ENCODE results near the gene ANXA6.

ANXA6 gene

GRCh38 chr5:151105561-151105960 is 52.0 kb downstream of the ANXA6 start:
- TF ChIP-seq, protein P1, sequence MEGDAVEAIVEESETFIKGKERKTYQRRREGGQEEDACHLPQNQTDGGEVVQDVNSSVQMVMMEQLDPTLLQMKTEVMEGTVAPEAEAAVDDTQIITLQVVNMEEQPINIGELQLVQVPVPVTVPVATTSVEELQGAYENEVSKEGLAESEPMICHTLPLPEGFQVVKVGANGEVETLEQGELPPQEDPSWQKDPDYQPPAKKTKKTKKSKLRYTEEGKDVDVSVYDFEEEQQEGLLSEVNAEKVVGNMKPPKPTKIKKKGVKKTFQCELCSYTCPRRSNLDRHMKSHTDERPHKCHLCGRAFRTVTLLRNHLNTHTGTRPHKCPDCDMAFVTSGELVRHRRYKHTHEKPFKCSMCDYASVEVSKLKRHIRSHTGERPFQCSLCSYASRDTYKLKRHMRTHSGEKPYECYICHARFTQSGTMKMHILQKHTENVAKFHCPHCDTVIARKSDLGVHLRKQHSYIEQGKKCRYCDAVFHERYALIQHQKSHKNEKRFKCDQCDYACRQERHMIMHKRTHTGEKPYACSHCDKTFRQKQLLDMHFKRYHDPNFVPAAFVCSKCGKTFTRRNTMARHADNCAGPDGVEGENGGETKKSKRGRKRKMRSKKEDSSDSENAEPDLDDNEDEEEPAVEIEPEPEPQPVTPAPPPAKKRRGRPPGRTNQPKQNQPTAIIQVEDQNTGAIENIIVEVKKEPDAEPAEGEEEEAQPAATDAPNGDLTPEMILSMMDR (IDR thresholded peaks at IDR 0.05; ENCODE audit: insufficient read depth, low read depth, low read length, missing control alignments): no peak
- no peak overlapping the region for H3K4me3 ChIP-seq (ENCODE audit: low read depth, low read length)
- no peak for DNase-seq (ENCODE audit: low read depth)

GRCh38 chr5:151104795-151105194 is 52.8 kb downstream of the ANXA6 start:
- no peak overlapping the region for H3K4me3 ChIP-seq (ENCODE audit: low read depth, low read length)
- TF ChIP-seq, protein P1 (IDR thresholded peaks at IDR 0.05; ENCODE audit: insufficient read depth, low read depth, low read length, missing control alignments): no peak
- DNase-seq (ENCODE audit: low read depth): no peak

DNA sequence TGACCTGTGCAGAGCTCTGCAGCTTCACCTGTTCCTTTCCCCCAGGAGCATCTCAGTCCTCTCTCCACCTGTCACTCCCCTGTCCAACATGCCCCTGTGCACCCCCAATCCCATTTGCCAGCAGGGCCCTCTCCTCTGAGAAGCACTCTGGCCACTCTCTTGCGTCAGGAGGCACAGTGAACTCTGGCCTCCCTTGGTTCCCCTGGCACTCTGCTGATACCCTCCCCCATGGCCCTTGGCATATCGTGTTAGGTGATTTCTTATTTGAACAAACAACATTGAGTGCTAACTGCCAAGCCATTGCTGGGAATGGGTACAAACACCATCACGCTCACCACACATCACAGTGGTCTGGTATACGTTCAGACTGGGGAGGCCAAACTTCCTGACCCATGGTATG is 55.8 kb downstream of the ANXA6 start:
- H3K4me3 ChIP-seq (ENCODE audit: low read depth, low read length): no peak overlapping the region
- TF ChIP-seq, protein P1 (IDR thresholded peaks at IDR 0.05; ENCODE audit: insufficient read depth, low read depth, low read length, missing control alignments): no peak
- no peak for DNase-seq (ENCODE audit: low read depth)

DNA sequence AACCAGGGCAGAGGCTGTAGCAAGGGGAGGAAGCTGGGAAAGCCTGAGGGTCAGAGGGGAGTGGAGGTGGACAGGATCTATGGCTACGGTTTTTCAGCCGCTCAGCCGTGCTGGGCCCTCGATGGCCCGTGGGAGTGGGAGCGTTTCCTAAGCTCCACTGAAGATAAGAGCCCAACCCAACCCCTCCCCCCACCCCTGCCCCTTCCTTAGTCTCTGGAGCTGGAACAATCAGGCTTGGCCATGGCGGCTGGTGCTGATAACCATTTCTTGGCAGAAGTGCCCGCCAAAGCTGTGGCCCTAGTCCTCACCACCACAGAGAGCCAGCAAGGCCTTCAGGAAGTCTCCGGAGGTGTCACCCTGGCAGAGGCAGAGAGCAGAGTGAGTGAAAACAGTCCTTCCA is 56.4 kb downstream of the ANXA6 start:
- H3K4me3 ChIP-seq (ENCODE audit: low read depth, low read length): no peak overlapping the region
- TF ChIP-seq, protein P1 (IDR thresholded peaks at IDR 0.05; ENCODE audit: insufficient read depth, low read depth, low read length, missing control alignments): no peak
- no peak for DNase-seq (ENCODE audit: low read depth)

DNA sequence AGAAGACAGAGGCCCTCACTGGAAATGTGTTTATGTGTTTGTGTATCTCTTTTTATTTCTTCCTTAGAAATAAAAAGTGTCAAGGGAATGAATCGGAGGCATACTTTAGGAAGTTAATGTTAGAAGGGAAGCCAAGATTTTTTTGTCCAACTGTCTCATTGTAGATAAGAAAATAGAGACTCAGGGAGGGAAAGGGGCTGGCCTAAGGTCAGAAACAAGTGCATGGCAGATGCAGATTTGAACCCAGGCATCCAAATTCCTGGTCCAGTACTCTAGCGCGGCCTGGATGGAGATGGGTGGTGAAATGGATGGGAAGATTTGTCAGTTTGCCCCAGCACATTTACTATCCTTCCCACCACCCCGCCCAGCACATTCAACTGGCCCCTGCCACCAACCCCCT is 56.9 kb downstream of the ANXA6 start:
- TF ChIP-seq, protein P1 (IDR thresholded peaks at IDR 0.05; ENCODE audit: insufficient read depth, low read depth, low read length, missing control alignments): no peak
- H3K4me3 ChIP-seq (ENCODE audit: low read depth, low read length): no peak overlapping the region
- no peak for DNase-seq (ENCODE audit: low read depth)

DNA sequence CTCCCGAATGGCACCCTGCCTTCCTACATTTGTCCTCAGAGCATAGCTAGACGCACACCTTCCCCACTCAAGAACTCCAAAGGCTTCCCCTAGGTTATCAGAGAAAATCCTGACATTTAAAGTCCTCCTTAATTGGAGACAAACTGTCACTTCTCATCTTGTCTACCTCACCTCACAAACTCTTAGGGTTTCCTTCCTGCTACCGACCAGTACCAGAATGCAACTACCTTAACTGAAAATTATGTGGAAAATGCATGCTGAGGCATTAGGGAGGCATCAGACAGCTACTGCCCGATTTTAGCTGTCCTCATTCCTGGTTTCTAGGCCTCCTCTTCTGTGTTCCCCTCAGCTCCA is 58.8 kb downstream of the ANXA6 start:
- DNase-seq (ENCODE audit: low read depth): no peak
- no peak overlapping the region for H3K4me3 ChIP-seq (ENCODE audit: low read depth, low read length)
- TF ChIP-seq, protein P1 (IDR thresholded peaks at IDR 0.05; ENCODE audit: insufficient read depth, low read depth, low read length, missing control alignments): no peak

All from GM12865 (cell line).